HepG2 (cell line): Measurements from ENCODE around the gene CUL7. TPM values are rescaled to one million over a fixed set of nuclear protein-coding genes. Genes with fewer than 3 reads are reported as not detected.

Source experiments
- ARNT2 ChIP-seq: sonication (generic); formaldehyde crosslinking; IDR thresholded peaks from 2 replicates; pipeline ENCODE4 v1.8.0; 2022; ENCODE audit warnings: mild to moderate bottlenecking, low read depth, missing genetic modification reagents, moderate library complexity
- ESRRA ChIP-seq: sonication (generic); formaldehyde crosslinking; IDR thresholded peaks from 2 replicates; pipeline ENCODE4 v1.5.1; 2020; ENCODE audit warnings: mild to moderate bottlenecking, low read depth, missing genetic modification reagents
- GATA4 ChIP-seq: sonication (generic); IDR thresholded peaks from 2 replicates; pipeline ENCODE4 v1.6.1; 2016; ENCODE audit warnings: antibody characterized with exemption, low read depth, borderline replicate concordance
- PAF1 ChIP-seq: IDR thresholded peaks from 2 replicates; pipeline ENCODE4 v1.6.1; 2016; ENCODE audit warnings: missing genetic modification reagents, missing compliant biosample characterization
- POLR2AphosphoS5 ChIP-seq: IDR thresholded peaks from 2 replicates; pipeline ENCODE4 v1.6.1; 2012; ENCODE audit warnings: low read depth, low read length
- SIX1 ChIP-seq: sonication (generic); formaldehyde crosslinking; IDR thresholded peaks from 2 replicates; pipeline ENCODE4 v1.4.0; 2020; ENCODE audit warnings: missing genetic modification reagents, borderline replicate concordance
- ZNF235 ChIP-seq: sonication (generic); formaldehyde crosslinking; IDR thresholded peaks from 2 replicates; pipeline ENCODE4 v1.8.1; 2023; ENCODE audit warnings: mild to moderate bottlenecking, missing genetic modification reagents, borderline replicate concordance
- polyA plus RNA-seq, 8 experiments: library from polyadenylated mRNA; depleted of rRNA in 3 of 8; stranded (reverse) in 7 of 8; unstranded in 1 of 8; fragments of >200 nt; fragmentation: Illumina TruSeq in 4 of 8; extraction: Trizol in 4 of 8; gene quantifications; 2 replicates each; pipeline versions ENCODE4 v1.2.1 to v1.2.3, GENCODE V29; 2011 to 2016; ENCODE audit warnings: low read depth in 4 of 8, missing spikeins in 1 of 8, mixed read lengths in 1 of 8; ENCODE audit not compliant: insufficient read depth in 1 of 8
- total RNA-seq, 5 experiments: library from RNA; depleted of rRNA; stranded (reverse); fragments of >200 nt; fragmentation: Illumina TruSeq; extraction: Trizol; gene quantifications; 2 replicates each; pipeline ENCODE4 v1.2.3, GENCODE V29; 2016; ENCODE audit warnings: low read depth in 1 of 5
- TF ChIP-seq, protein P1 (sequence below): sonication (generic); formaldehyde crosslinking; IDR thresholded peaks from 2 replicates; pipeline ENCODE4 v1.4.0; 2020; ENCODE audit warnings: missing genetic modification reagents, borderline replicate concordance
- TF ChIP-seq, protein P2 (sequence below): sonication (generic); formaldehyde crosslinking; IDR thresholded peaks from 2 replicates; pipeline ENCODE4 v1.9.0; 2022; ENCODE audit warnings: low read depth, missing genetic modification reagents
- TF ChIP-seq, protein P3 (sequence below): sonication (generic); formaldehyde crosslinking; IDR thresholded peaks from 2 replicates; pipeline ENCODE4 v1.8.0; 2022; ENCODE audit warnings: mild to moderate bottlenecking, missing genetic modification reagents; ENCODE audit not compliant: insufficient replicate concordance
- TF ChIP-seq, protein P4 (sequence below): sonication (generic); formaldehyde crosslinking; IDR thresholded peaks from 2 replicates; pipeline ENCODE4 v1.8.0; 2022; ENCODE audit warnings: mild to moderate bottlenecking, missing genetic modification reagents, borderline replicate concordance
- TF ChIP-seq, protein P5 (sequence below): sonication (generic); formaldehyde crosslinking; IDR thresholded peaks from 2 replicates; pipeline ENCODE4 v1.8.0; 2023; ENCODE audit warnings: mild to moderate bottlenecking, missing genetic modification reagents
- TF ChIP-seq, protein P6 (sequence below): IDR thresholded peaks from 2 replicates; pipeline ENCODE4 v1.6.1; 2018; ENCODE audit warnings: missing genetic modification reagents
- TF ChIP-seq, protein P7 (sequence below): sonication (generic); formaldehyde crosslinking; conservative IDR thresholded peaks from 2 replicates; pipeline ENCODE4 v1.8.0; 2022; ENCODE audit warnings: mild to moderate bottlenecking, moderate library complexity, missing genetic modification reagents

CUL7 gene
- total and polyA plus RNA-seq, 2 of the 13 experiments (the other 11 are each of a cell fraction or from before 2014, with no cell fraction given) = 32.0 to 60.7 TPM

DNA sequence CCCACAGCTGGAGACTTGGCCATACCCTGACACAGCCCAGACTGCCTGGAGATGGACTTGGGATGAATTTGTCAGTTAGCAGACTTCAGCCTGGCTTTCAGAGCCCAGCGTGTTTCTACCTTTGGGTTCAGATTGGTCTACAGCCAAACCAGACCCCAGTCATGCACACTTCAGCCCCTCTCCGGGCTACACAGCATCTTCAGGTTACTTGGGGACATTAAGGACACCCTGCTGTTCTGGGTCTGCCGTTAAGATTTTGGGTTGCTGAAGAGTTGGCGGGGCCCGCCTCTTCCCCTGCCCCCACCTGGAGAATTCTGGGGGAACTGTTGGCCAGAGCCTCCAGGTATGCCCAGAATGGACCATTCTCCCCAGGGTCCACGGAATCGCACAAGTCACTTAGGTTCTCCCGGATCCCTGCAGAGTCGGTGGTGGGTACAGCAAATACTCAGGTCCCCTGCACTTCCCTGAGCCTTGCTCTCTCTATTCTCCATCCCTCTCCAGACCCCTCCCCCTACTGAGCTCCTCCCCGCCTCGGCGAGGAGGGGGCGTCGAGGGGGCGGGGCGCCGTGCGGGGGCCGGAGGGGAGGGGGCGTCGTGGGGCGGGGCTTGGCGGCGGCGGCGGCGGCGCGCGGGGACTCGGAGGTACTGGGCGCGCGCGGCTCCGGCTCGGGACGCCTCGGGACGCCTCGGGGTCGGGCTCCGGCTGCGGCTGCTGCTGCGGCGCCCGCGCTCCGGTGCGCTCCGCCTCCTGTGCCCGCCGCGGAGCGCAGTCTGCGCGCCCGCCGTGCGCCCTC is 22.2 kb upstream of the CUL7 start, which contains the start of gene PTK7 (continued):
- TF ChIP-seq, protein P1, sequence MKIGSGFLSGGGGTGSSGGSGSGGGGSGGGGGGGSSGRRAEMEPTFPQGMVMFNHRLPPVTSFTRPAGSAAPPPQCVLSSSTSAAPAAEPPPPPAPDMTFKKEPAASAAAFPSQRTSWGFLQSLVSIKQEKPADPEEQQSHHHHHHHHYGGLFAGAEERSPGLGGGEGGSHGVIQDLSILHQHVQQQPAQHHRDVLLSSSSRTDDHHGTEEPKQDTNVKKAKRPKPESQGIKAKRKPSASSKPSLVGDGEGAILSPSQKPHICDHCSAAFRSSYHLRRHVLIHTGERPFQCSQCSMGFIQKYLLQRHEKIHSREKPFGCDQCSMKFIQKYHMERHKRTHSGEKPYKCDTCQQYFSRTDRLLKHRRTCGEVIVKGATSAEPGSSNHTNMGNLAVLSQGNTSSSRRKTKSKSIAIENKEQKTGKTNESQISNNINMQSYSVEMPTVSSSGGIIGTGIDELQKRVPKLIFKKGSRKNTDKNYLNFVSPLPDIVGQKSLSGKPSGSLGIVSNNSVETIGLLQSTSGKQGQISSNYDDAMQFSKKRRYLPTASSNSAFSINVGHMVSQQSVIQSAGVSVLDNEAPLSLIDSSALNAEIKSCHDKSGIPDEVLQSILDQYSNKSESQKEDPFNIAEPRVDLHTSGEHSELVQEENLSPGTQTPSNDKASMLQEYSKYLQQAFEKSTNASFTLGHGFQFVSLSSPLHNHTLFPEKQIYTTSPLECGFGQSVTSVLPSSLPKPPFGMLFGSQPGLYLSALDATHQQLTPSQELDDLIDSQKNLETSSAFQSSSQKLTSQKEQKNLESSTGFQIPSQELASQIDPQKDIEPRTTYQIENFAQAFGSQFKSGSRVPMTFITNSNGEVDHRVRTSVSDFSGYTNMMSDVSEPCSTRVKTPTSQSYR (CRISPR knock-in tag) = peak; percentile 83
- TF ChIP-seq, protein P2, sequence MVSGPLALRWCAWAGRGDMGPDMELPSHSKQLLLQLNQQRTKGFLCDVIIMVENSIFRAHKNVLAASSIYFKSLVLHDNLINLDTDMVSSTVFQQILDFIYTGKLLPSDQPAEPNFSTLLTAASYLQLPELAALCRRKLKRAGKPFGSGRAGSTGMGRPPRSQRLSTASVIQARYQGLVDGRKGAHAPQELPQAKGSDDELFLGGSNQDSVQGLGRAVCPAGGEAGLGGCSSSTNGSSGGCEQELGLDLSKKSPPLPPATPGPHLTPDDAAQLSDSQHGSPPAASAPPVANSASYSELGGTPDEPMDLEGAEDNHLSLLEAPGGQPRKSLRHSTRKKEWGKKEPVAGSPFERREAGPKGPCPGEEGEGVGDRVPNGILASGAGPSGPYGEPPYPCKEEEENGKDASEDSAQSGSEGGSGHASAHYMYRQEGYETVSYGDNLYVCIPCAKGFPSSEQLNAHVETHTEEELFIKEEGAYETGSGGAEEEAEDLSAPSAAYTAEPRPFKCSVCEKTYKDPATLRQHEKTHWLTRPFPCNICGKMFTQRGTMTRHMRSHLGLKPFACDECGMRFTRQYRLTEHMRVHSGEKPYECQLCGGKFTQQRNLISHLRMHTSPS (CRISPR knock-in tag) = 0 out of 2 replicates have a peak, but pooled peaks have one; percentile 9
- TF ChIP-seq, protein P3, sequence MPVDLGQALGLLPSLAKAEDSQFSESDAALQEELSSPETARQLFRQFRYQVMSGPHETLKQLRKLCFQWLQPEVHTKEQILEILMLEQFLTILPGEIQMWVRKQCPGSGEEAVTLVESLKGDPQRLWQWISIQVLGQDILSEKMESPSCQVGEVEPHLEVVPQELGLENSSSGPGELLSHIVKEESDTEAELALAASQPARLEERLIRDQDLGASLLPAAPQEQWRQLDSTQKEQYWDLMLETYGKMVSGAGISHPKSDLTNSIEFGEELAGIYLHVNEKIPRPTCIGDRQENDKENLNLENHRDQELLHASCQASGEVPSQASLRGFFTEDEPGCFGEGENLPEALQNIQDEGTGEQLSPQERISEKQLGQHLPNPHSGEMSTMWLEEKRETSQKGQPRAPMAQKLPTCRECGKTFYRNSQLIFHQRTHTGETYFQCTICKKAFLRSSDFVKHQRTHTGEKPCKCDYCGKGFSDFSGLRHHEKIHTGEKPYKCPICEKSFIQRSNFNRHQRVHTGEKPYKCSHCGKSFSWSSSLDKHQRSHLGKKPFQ = no peak
- TF ChIP-seq ESRRA (CRISPR knock-in tag) = no peak
- TF ChIP-seq ARNT2 (CRISPR knock-in tag) = 0 out of 2 replicates have a peak, but pooled peaks have one; percentile 62
- peak; percentile 38 for TF ChIP-seq POLR2AphosphoS5
- TF ChIP-seq, protein P4, sequence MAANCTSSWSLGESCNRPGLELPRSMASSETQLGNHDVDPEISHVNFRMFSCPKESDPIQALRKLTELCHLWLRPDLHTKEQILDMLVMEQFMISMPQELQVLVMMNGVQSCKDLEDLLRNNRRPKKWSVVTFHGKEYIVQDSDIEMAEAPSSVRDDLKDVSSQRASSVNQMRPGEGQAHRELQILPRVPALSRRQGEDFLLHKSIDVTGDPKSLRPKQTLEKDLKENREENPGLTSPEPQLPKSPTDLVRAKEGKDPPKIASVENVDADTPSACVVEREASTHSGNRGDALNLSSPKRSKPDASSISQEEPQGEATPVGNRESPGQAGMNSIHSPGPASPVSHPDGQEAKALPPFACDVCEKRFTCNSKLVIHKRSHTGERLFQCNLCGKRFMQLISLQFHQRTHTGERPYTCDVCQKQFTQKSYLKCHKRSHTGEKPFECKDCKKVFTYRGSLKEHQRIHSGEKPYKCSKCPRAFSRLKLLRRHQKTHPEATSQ (CRISPR knock-in tag) = no peak
- no peak for TF ChIP-seq PAF1 (CRISPR knock-in tag)
- TF ChIP-seq, protein P5, sequence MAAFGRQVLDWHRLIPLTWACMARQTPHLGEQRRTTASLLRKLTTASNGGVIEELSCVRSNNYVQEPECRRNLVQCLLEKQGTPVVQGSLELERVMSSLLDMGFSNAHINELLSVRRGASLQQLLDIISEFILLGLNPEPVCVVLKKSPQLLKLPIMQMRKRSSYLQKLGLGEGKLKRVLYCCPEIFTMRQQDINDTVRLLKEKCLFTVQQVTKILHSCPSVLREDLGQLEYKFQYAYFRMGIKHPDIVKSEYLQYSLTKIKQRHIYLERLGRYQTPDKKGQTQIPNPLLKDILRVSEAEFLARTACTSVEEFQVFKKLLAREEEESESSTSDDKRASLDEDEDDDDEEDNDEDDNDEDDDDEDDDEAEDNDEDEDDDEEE (CRISPR knock-in tag) = no peak
- TF ChIP-seq GATA4 = peak; percentile 17; the same call in 1 of the 2 replicates
- no peak for TF ChIP-seq SIX1 (CRISPR knock-in tag)
- TF ChIP-seq, protein P6, sequence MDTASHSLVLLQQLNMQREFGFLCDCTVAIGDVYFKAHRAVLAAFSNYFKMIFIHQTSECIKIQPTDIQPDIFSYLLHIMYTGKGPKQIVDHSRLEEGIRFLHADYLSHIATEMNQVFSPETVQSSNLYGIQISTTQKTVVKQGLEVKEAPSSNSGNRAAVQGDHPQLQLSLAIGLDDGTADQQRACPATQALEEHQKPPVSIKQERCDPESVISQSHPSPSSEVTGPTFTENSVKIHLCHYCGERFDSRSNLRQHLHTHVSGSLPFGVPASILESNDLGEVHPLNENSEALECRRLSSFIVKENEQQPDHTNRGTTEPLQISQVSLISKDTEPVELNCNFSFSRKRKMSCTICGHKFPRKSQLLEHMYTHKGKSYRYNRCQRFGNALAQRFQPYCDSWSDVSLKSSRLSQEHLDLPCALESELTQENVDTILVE (CRISPR knock-in tag) = no peak
- TF ChIP-seq, protein P7, sequence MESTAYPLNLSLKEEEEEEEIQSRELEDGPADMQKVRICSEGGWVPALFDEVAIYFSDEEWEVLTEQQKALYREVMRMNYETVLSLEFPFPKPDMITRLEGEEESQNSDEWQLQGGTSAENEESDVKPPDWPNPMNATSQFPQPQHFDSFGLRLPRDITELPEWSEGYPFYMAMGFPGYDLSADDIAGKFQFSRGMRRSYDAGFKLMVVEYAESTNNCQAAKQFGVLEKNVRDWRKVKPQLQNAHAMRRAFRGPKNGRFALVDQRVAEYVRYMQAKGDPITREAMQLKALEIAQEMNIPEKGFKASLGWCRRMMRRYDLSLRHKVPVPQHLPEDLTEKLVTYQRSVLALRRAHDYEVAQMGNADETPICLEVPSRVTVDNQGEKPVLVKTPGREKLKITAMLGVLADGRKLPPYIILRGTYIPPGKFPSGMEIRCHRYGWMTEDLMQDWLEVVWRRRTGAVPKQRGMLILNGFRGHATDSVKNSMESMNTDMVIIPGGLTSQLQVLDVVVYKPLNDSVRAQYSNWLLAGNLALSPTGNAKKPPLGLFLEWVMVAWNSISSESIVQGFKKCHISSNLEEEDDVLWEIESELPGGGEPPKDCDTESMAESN (CRISPR knock-in tag) = no peak
- TF ChIP-seq ZNF235 (CRISPR knock-in tag) = 0 out of 2 replicates have a peak, but pooled peaks have one; percentile 2
